A375 (cell line): Measurements from ENCODE around the gene DOCK9. TPM values are rescaled to one million over a fixed set of nuclear protein-coding genes. Genes with fewer than 3 reads are reported as not detected.

Source experiments
- small RNA-seq: library from RNA; depleted of rRNA; stranded (forward); fragments of <200 nt; gene quantifications from one replicate; pipeline ENCODE3, GENCODE V24; 2014
- total RNA-seq: library from RNA; depleted of rRNA; stranded (reverse); fragments of >200 nt; shearing (Covaris generic); gene quantifications from 2 replicates; pipeline ENCODE4 v1.2.3, GENCODE V29; 2014; rRNA removed

Gene DOCK9, protein sequence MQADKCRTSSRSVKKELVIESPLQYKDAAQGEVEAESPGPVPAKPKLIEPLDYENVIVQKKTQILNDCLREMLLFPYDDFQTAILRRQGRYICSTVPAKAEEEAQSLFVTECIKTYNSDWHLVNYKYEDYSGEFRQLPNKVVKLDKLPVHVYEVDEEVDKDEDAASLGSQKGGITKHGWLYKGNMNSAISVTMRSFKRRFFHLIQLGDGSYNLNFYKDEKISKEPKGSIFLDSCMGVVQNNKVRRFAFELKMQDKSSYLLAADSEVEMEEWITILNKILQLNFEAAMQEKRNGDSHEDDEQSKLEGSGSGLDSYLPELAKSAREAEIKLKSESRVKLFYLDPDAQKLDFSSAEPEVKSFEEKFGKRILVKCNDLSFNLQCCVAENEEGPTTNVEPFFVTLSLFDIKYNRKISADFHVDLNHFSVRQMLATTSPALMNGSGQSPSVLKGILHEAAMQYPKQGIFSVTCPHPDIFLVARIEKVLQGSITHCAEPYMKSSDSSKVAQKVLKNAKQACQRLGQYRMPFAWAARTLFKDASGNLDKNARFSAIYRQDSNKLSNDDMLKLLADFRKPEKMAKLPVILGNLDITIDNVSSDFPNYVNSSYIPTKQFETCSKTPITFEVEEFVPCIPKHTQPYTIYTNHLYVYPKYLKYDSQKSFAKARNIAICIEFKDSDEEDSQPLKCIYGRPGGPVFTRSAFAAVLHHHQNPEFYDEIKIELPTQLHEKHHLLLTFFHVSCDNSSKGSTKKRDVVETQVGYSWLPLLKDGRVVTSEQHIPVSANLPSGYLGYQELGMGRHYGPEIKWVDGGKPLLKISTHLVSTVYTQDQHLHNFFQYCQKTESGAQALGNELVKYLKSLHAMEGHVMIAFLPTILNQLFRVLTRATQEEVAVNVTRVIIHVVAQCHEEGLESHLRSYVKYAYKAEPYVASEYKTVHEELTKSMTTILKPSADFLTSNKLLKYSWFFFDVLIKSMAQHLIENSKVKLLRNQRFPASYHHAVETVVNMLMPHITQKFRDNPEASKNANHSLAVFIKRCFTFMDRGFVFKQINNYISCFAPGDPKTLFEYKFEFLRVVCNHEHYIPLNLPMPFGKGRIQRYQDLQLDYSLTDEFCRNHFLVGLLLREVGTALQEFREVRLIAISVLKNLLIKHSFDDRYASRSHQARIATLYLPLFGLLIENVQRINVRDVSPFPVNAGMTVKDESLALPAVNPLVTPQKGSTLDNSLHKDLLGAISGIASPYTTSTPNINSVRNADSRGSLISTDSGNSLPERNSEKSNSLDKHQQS (N-terminal part only)
- total RNA-seq: 14.0 and 14.3 TPM in 2 replicates

GRCh38 chr13:98977568-98978265, at the start of gene DOCK9:
Gene DOCK9 (minus strand): TSS chr13:98978064. CDS start chr13:98977909, 155 bp downstream.

GRCh38 chr13:98752467-98753290, 225.2 kb downstream of the DOCK9 start, which contains the start of gene SLC15A1:
Gene SLC15A1 (minus strand): TSS chr13:98752672. CDS start chr13:98752598, 74 bp downstream.

Small RNAs within 50 kb of the gene (small RNA-seq; reads per million reads assigned to genes)
- gene AL161420.1: not detected
- gene RNU6-83P: not detected

Other genes with a start within 250 kb of the DOCK9 start
- gene SLC15A1, start 225.4 kb downstream of the DOCK9 start, total RNA-seq: 0.21 TPM in 1 of 2 replicates, not detected in the other
- gene UBAC2, start 222.8 kb upstream of the DOCK9 start, total RNA-seq: 34.3 and 39.4 TPM in 2 replicates